GM12874 (cell line): ENCODE results near the gene A3GALT2.

ENCODE experiments used
- TF ChIP-seq, protein P1 (sequence below): IDR thresholded peaks from 2 replicates; pipeline ENCODE4 v1.5.1; 2011; ENCODE audit warnings: low read depth, mild to moderate bottlenecking, control low read depth, low read length, moderate library complexity; ENCODE audit not compliant: insufficient read depth

The A3GALT2 gene

DNA sequence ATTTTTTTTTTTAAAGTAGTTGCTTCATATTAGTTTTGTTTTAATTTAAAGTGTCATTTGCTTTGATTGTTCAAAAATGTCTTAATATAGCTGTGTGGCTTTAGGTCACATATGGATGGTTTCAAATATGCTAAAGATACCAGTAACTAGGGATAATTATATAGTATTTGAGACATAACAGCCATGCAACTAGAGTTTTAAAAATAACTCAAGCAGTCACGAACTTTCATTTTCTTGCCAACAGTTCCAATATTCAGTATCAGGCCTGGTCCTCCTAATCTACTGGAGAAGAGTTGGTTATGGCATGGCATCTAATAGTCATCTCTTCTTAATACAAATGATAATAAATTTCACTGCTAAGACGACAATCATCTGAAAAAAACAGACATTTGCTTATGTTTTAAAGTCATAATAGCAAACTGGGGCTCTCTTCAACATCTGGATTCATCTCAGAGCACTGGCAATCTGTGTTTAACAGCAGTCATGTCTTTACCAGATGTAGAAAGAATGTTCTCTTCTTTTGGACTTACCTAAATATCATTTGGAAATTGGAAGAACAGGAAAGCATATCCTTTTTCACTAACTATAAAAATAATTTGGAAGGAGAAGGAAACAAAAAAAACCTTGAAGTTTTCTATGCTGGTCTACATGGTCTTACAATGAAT is 24.1 kb upstream of the A3GALT2 start:
- TF ChIP-seq, protein P1, sequence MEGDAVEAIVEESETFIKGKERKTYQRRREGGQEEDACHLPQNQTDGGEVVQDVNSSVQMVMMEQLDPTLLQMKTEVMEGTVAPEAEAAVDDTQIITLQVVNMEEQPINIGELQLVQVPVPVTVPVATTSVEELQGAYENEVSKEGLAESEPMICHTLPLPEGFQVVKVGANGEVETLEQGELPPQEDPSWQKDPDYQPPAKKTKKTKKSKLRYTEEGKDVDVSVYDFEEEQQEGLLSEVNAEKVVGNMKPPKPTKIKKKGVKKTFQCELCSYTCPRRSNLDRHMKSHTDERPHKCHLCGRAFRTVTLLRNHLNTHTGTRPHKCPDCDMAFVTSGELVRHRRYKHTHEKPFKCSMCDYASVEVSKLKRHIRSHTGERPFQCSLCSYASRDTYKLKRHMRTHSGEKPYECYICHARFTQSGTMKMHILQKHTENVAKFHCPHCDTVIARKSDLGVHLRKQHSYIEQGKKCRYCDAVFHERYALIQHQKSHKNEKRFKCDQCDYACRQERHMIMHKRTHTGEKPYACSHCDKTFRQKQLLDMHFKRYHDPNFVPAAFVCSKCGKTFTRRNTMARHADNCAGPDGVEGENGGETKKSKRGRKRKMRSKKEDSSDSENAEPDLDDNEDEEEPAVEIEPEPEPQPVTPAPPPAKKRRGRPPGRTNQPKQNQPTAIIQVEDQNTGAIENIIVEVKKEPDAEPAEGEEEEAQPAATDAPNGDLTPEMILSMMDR: no peak

DNA sequence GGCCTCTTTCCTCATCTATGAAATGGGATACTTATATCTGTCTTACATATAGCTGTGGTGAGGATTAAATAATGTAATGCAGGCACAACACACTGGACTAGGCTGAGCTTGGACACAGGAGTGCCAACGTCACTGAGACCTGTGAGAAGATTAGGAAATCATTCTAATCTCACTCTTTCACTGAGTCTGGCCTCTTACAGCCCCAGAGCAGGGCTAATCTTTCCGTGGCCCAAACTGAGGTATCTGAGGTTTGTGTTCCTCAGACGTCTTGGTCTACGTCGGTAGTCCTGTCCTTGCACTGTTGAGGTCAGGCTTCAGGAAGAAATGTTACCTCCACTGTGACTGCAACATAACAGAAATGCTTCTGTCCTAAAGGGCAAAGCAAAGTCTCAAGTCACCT is 22.6 kb upstream of the A3GALT2 start:
- TF ChIP-seq, protein P1: no peak

DNA sequence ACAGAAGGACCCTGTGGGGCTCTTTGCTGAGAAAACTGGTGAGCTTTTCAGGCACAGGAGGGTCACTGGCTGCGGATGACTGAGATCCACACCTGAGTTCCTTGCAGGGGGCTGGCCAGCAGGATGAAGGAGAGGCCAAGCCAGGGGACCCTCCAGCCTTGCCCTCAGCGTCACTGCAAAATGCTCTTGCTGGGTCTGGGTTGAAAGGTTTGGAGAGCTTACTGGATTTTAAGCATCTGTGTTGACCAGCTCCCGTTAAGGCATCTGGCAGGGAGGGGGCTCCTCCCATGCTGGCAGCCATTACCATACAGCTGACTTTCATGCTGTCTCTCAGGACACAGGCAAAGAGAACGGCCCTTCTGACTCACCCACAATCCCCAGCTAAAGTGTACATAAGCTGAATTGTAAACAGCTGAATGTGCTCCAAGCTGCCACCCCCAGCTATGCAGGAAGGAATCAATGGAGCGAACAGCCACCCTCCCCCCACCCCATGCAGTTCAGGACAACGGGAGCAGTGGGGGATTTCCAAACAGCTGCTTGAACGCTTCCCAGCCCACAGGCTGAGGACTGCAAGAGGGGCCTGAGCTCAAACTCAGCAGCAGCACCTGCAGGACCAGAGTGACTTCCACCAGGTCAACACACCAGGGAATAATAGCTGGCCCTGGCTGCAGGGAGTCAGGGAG is 21.3 kb upstream of the A3GALT2 start:
- TF ChIP-seq, protein P1: no peak

DNA sequence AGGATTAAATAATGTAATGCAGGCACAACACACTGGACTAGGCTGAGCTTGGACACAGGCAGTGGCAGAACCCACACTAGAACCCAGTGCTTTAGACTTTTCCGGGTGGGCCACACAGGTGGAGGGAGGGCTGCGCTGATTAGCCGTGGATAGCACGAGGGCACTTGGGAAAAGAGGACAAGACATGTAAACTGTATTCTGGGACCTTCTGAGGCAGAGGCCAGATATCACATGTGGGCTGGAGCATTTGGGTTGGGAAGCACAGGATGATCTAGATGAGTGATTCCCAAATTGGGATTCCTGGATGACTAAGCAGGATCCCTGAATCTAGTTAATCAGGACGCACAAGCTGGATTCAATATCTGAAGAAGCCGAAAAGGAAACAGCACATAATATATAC is 20.3 kb upstream of the A3GALT2 start:
- TF ChIP-seq, protein P1: no peak

DNA sequence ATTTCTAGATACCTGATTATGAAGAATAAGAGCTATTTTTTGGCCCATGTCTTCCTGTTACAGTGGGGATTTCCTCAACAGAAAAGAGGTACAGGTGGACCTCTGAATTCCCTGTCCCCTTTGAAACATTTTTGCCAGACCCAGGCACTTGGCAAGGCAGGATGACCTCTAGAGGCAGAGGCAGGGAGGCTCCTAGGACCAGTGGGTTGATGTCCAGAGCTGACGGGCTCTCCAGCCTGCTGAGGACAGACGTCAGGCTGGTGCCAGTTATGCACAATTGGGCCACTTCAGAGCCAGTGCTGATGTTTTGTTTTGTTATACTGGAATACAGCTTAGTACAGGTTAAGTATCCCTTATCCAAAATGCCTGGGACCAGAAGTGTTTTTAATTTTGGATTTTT is 18.5 kb upstream of the A3GALT2 start:
- TF ChIP-seq, protein P1: no peak

DNA sequence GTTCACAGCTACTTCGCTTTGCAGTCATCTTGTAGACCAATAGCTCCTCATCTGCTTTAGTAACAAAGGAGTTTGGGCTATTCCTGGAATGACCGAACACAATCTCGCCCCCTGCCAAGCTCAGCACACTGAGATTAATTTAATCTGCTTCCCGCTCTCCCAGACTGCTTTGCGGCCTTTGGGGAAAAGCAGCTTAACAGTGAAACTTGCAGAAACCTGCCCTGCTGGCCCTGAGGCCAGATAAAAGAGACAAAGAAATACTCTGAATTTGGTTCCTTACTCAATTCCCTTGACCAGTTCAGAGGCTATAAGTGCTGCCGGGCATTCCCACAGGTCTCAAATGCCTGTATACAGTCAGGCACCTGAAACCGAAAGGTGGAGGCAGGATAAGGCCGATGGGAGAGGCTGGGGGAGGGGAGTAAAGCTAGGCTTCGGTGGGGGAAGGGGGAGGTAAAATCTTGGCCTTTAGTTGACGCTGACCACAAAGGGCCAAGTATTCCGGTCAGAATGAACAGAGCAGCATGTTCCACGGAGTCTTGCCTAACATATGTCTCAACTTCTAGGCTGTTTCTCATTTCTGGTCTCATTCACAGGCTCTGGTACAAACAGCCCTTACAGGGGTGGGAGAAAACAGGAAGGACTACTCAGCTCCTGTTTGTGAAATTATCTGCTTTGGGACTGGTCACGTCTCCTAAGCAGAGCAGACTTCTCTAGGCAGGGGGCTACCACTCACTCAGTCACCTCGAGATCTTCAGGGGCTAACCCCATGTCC is 17.7 kb upstream of the A3GALT2 start:
- TF ChIP-seq, protein P1: no peak

DNA sequence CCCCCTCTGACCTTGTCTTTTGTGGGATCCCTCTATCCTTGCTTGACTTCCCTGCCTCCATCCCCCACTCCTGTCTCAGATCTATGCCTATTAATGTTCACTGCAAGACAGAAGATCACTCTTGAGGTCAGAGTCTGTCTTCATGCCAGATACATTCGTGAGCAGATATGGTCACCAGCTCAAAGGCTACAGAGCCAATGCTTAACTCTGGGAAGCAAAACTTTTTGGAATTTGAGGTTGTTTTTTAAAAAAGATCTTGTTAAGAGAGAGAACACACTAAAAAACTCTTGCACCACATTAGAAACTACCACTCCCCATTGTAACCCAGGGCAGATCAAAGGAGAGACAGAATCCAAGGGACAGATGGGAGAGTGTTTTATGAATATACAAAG is 17.1 kb upstream of the A3GALT2 start:
- TF ChIP-seq, protein P1: no peak
